Non-pigmented ciliary epithelial cell (primary cell): ENCODE measurements around the gene CORO6.

Experiments
- DNase-seq: peaks from one replicate; pipeline ENCODE4 v3.0.0-alpha.2; 2010; ENCODE audit warnings: low read depth

Gene CORO6

GRCh38 chr17:29577001-29577370 lies 45.7 kb downstream of the CORO6 start:
- no peak for DNase-seq

- DNase-seq = no peak
Observed at GRCh38 chr17:29576214-29577000, 46.3 kb downstream of the CORO6 start.

- DNase-seq = no peak
Observed at GRCh38 chr17:29575511-29576213, 47.0 kb downstream of the CORO6 start.

GRCh38 chr17:29574732-29575510 lies 47.8 kb downstream of the CORO6 start:
- DNase-seq = no peak

GRCh38 chr17:29573871-29574731 lies 48.6 kb downstream of the CORO6 start:
- DNase-seq = no peak

- no peak for DNase-seq
Observed at GRCh38 chr17:29573558-29573869, 49.2 kb downstream of the CORO6 start.

GRCh38 chr17:29572691-29573557 lies 49.8 kb downstream of the CORO6 start:
- no peak for DNase-seq

GRCh38 chr17:29571883-29572681 lies 50.6 kb downstream of the CORO6 start:
- DNase-seq = no peak

- no peak for DNase-seq
Observed at GRCh38 chr17:29571486-29571882, 51.2 kb downstream of the CORO6 start.

GRCh38 chr17:29570521-29570920 lies 52.2 kb downstream of the CORO6 start:
- no peak for DNase-seq

- no peak for DNase-seq
Observed at GRCh38 chr17:29569245-29569950, 53.3 kb downstream of the CORO6 start.

- DNase-seq = no peak
Observed at GRCh38 chr17:29568331-29569244, 54.1 kb downstream of the CORO6 start, which contains the start of gene TP53I13. TSS of gene TP53I13 (plus strand) at chr17:29568701. CDS start at chr17:29568759, 58 bp downstream.

- DNase-seq = no peak
Observed at GRCh38 chr17:29567554-29568330, 55.0 kb downstream of the CORO6 start.

- DNase-seq = no peak
Observed at GRCh38 chr17:29567304-29567553, 55.5 kb downstream of the CORO6 start.

- no peak for DNase-seq
Observed at GRCh38 chr17:29566473-29567303, 56.0 kb downstream of the CORO6 start, which contains the start of gene ABHD15. TSS of gene ABHD15 (minus strand) at chr17:29567037. CDS start at chr17:29566966, 71 bp downstream.

GRCh38 chr17:29565643-29566472 lies 56.9 kb downstream of the CORO6 start:
- DNase-seq = no peak
